ENCODE results near the gene RIC3.

Gene RIC3

GRCh38 chr11:8062781-8063257, 106.0 kb downstream of the RIC3 start:
- Histone ChIP-seq H3K79me2 (ENCODE audit: insufficient read depth, low read length) (no peaks in the 10 kb centered on the region), H3K9ac (ENCODE audit: low read length) (no peak overlapping the region), H3K27me3 (ENCODE audit: insufficient read depth, low read length) (no peaks in the 10 kb centered on the region), H3K4me2 (ENCODE audit: low read length) (no peak overlapping the region), H3F3A (ENCODE audit: insufficient read depth, low read length) (no peaks in the 10 kb centered on the region), H3K27ac (ENCODE audit: low read depth, low read length, poor library complexity, severe bottlenecking) (no peak overlapping the region), H3K4me3 (ENCODE audit: low read depth, low read length, poor library complexity, severe bottlenecking) (no peak overlapping the region), H3K4me1 (ENCODE audit: insufficient read depth, low read length, severe bottlenecking) (no peaks in the 10 kb centered on the region), H3K36me3 (ENCODE audit: insufficient read depth, low read length) (no peaks in the 10 kb centered on the region), H3K9me2 (ENCODE audit: low read depth, low read length) (no peaks in the 10 kb centered on the region), H4K20me1 (ENCODE audit: insufficient read depth, low read length) (no peaks in the 10 kb centered on the region), H3K9me3 (ENCODE audit: low read length) (no peaks in the 10 kb centered on the region), H2AFZ (ENCODE audit: low read length) (no peak overlapping the region)
- TF ChIP-seq EZH2 (IDR thresholded peaks at IDR 0.05; ENCODE audit: borderline replicate concordance, low read length), result no peak
- TF ChIP-seq, protein P1, sequence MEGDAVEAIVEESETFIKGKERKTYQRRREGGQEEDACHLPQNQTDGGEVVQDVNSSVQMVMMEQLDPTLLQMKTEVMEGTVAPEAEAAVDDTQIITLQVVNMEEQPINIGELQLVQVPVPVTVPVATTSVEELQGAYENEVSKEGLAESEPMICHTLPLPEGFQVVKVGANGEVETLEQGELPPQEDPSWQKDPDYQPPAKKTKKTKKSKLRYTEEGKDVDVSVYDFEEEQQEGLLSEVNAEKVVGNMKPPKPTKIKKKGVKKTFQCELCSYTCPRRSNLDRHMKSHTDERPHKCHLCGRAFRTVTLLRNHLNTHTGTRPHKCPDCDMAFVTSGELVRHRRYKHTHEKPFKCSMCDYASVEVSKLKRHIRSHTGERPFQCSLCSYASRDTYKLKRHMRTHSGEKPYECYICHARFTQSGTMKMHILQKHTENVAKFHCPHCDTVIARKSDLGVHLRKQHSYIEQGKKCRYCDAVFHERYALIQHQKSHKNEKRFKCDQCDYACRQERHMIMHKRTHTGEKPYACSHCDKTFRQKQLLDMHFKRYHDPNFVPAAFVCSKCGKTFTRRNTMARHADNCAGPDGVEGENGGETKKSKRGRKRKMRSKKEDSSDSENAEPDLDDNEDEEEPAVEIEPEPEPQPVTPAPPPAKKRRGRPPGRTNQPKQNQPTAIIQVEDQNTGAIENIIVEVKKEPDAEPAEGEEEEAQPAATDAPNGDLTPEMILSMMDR (IDR thresholded peaks at IDR 0.05; ENCODE audit: low read length), result no peak

GRCh38 chr11:8061555-8062428, 107.0 kb downstream of the RIC3 start:
- H2AFZ ChIP-seq (ENCODE audit: low read length), result no peak overlapping the region
- no peaks in the 10 kb centered on the region for H3F3A ChIP-seq (ENCODE audit: insufficient read depth, low read length)
- no peaks in the 10 kb centered on the region for H3K79me2 ChIP-seq (ENCODE audit: insufficient read depth, low read length)
- H4K20me1 ChIP-seq (ENCODE audit: insufficient read depth, low read length), result no peaks in the 10 kb centered on the region
- TF ChIP-seq EZH2 (IDR thresholded peaks at IDR 0.05; ENCODE audit: borderline replicate concordance, low read length), result no peak
- TF ChIP-seq, protein P1 (IDR thresholded peaks at IDR 0.05; ENCODE audit: low read length), result no peak
- no peaks in the 10 kb centered on the region for H3K27me3 ChIP-seq (ENCODE audit: insufficient read depth, low read length)
- no peaks in the 10 kb centered on the region for H3K9me2 ChIP-seq (ENCODE audit: low read depth, low read length)
- no peaks in the 10 kb centered on the region for H3K4me1 ChIP-seq (ENCODE audit: insufficient read depth, low read length, severe bottlenecking)
- no peaks in the 10 kb centered on the region for H3K9me3 ChIP-seq (ENCODE audit: low read length)
- no peaks in the 10 kb centered on the region for H3K36me3 ChIP-seq (ENCODE audit: insufficient read depth, low read length)
- H3K9ac ChIP-seq (ENCODE audit: low read length), result no peak overlapping the region
- no peak overlapping the region for H3K4me3 ChIP-seq (ENCODE audit: low read depth, low read length, poor library complexity, severe bottlenecking)
- H3K27ac ChIP-seq (ENCODE audit: low read depth, low read length, poor library complexity, severe bottlenecking), result no peak overlapping the region
- H3K4me2 ChIP-seq (ENCODE audit: low read length), result no peak overlapping the region

DNA sequence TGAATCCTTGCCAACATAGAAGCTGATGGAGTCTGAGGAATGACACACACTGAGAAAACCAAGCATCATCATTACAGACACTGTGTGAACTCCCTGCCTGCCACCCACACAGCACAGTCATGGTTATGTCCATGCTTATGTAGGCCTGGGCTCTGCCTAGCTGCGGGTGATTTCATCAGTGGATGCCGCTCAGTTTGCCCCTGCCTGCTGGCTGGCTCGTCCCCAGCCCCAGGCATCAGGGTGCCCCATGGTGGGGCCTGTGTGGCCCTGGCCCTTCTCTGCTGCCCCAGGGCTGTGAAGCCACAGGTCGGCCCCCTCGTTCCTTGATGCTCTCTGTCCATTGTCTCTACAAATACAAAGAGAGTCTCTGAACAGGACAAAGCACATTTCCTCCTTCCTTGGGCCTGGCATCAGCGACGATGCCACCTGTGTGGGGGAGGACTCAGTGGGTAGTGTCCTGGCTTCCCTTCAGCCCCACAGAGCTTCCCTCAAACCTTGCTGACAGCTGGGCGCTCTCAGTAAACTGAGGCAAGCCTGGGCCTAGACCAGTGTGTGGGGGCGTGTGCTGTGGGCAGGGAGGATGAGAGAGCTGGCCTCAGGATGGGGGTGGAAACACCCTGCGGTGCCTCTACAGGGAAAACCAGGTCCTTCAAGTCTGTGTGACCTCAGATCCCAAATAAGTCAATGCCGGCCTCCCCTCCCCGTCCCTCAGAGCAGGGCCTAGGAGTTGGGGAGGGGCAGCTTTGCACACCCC, 107.8 kb downstream of the RIC3 start:
- no peak overlapping the region for H3K4me3 ChIP-seq (ENCODE audit: low read depth, low read length, poor library complexity, severe bottlenecking)
- H2AFZ ChIP-seq (ENCODE audit: low read length), result no peak overlapping the region
- H3K36me3 ChIP-seq (ENCODE audit: insufficient read depth, low read length), result no peaks in the 10 kb centered on the region
- no peaks in the 10 kb centered on the region for H3K9me2 ChIP-seq (ENCODE audit: low read depth, low read length)
- H3K27me3 ChIP-seq (ENCODE audit: insufficient read depth, low read length), result no peaks in the 10 kb centered on the region
- no peaks in the 10 kb centered on the region for H3K79me2 ChIP-seq (ENCODE audit: insufficient read depth, low read length)
- no peaks in the 10 kb centered on the region for H3K9me3 ChIP-seq (ENCODE audit: low read length)
- H3F3A ChIP-seq (ENCODE audit: insufficient read depth, low read length), result no peaks in the 10 kb centered on the region
- no peak overlapping the region for H3K4me2 ChIP-seq (ENCODE audit: low read length)
- no peak for TF ChIP-seq EZH2 (IDR thresholded peaks at IDR 0.05; ENCODE audit: borderline replicate concordance, low read length)
- TF ChIP-seq, protein P1 (IDR thresholded peaks at IDR 0.05; ENCODE audit: low read length), result no peak
- no peak overlapping the region for H3K27ac ChIP-seq (ENCODE audit: low read depth, low read length, poor library complexity, severe bottlenecking)
- no peaks in the 10 kb centered on the region for H3K4me1 ChIP-seq (ENCODE audit: insufficient read depth, low read length, severe bottlenecking)
- no peaks in the 10 kb centered on the region for H4K20me1 ChIP-seq (ENCODE audit: insufficient read depth, low read length)
- no peak overlapping the region for H3K9ac ChIP-seq (ENCODE audit: low read length)

All from OCI-LY1 (cell line).